GM10266 (cell line): Measurements from ENCODE around the gene ESRRA.

Experiments used
- DNase-seq: peaks from one replicate; pipeline ENCODE4 v3.0.0; 2012; ENCODE audit errors: extremely low spot score
- TF ChIP-seq, protein P1 (sequence below): IDR thresholded peaks from 2 replicates; pipeline ENCODE4 v1.5.1; 2012; ENCODE audit warnings: mild to moderate bottlenecking, low read depth; ENCODE audit not compliant: control insufficient read depth, insufficient read depth; ENCODE audit errors: missing control alignments

ESRRA gene

DNA sequence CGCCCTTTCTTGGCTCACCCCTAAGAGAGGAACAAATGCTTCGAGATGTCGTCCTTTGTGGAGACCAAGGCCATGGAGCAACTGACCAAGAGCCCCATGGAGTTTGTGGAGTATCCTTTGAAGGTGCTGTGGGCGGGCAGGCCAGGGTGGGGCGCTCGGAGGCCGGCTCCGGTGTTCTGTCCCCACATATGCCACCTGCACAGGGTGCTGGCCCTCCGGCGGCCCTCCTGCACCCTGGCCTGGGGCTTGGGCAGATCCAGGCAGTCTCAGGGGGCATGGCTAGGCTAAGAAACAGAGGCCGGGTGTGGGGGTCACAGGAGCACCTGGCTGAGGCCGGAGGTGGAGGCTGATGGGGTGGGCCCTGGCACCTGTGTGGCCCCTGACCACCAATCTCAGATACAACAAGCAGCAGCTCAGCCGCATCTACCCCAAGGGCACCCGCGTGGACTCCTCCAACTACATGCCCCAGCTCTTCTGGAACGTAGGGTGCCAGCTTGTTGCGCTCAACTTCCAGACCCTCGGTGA lies 43.7 kb upstream of the ESRRA start:
- TF ChIP-seq, protein P1, sequence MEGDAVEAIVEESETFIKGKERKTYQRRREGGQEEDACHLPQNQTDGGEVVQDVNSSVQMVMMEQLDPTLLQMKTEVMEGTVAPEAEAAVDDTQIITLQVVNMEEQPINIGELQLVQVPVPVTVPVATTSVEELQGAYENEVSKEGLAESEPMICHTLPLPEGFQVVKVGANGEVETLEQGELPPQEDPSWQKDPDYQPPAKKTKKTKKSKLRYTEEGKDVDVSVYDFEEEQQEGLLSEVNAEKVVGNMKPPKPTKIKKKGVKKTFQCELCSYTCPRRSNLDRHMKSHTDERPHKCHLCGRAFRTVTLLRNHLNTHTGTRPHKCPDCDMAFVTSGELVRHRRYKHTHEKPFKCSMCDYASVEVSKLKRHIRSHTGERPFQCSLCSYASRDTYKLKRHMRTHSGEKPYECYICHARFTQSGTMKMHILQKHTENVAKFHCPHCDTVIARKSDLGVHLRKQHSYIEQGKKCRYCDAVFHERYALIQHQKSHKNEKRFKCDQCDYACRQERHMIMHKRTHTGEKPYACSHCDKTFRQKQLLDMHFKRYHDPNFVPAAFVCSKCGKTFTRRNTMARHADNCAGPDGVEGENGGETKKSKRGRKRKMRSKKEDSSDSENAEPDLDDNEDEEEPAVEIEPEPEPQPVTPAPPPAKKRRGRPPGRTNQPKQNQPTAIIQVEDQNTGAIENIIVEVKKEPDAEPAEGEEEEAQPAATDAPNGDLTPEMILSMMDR, result no peak
- no peak for DNase-seq

DNA sequence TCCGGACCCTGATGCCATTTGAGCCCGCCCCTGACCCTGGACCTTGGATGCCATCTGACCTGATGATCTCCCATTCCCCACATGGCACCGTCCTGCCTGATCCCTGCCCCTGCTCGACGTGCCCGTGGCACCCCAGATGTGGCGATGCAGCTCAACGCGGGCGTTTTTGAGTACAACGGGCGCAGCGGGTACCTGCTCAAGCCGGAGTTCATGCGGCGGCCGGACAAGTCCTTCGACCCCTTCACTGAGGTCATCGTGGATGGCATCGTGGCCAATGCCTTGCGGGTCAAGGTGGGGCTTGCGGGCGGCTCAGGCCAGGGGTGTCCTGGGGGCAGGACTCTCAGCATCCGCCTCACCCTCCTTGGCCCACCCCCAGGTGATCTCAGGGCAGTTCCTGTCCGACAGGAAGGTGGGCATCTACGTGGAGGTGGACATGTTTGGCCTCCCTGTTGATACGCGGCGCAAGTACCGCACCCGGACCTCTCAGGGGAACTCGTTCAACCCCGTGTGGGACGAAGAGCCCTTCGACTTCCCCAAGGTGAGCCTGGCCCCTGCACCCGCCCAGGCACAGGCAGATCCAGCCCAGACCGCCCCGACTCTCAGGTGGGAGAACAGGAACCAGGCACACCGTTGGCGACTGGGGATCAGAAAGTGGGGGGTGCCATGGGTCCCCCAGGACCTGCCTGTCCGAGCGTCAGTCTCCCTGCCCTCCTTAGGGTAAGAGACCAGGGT lies 42.9 kb upstream of the ESRRA start:
- TF ChIP-seq, protein P1, result no peak
- DNase-seq, result no peak

DNA sequence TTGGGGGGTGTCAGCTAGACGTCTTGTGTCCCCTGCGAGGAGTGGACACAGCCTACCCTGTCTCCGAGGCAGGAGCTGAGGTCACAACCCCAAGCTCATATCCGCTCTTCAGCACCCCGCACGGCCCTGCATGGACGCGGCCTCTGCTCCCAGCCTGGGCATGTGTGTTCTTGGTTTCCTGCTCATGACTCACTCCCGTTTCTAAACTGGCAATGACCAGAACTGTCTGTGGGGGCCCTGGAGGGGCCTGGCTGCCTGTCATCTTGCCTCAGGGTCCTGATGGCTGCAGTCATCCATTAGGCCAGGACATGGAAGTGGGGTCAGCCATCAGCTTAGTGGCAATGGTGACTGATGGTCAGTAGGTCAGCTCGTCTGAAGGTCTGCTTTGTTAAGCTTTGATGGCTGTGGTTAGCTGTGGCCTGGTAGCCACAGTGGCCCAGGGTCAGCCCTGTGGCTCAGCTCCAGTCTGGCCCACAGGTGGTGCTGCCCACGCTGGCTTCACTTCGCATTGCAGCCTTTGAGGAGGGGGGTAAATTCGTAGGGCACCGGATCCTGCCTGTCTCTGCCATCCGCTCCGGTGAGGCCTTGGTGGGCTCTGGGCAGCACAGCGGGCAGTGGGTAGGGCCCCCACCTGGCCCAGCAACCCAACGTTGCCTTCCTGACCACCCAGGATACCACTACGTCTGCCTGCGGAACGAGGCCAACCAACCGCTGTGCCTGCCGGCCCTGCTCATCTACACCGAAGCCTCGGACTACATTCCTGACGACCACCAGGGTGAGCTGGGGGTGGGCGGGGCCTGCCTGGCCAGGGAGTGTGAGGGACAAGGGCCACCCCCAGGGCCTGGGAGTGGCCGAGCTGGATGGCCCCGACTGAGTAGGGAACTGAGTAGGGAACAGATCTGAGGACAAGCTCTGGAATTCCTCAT lies 42.0 kb upstream of the ESRRA start:
- no peak for DNase-seq

DNA sequence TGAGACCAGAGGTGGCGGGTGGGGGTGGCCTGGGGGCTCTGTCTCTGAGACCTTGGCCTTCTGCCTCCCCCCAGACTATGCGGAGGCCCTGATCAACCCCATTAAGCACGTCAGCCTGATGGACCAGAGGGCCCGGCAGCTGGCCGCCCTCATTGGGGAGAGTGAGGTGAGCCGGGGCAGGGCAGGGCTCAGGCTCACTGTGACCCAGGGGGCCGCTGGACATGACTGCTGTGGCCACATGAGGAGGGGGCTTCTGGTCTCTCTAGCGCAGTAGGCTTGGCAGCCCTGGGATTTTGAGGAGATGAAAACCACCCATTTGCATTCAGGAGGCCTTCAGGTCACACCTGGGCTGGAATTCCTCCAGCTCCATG lies 41.4 kb upstream of the ESRRA start:
- DNase-seq, result no peak
- TF ChIP-seq, protein P1, result no peak

More for the DNA sequence above, 42.0 kb upstream of the ESRRA start:
- TF ChIP-seq, protein P1, result no peak

DNA sequence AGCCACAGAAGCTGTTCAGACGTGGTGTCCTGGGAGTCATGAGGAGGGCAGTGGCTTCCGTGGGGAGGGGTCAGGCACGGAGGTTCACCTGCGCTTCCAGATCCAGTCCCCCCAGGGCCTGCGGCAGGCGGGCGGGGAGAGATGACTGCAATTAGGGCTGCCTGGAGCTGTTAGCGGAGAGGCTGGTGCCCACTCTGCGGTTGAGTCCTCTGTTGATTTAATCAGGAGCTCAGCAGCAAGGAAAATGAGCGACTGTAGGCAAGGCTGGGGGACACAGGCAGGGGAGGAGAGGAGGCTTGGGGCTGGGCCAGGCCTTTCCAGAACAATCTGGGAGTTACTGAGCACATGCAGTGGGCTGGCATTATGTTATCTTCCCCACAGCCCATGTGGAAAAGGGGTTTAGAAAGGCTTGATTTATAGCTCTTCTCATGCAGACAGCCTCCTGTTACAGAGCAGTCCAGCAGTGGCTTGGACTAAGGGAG lies 40.9 kb upstream of the ESRRA start:
- TF ChIP-seq, protein P1, result no peak
- DNase-seq, result no peak

DNA sequence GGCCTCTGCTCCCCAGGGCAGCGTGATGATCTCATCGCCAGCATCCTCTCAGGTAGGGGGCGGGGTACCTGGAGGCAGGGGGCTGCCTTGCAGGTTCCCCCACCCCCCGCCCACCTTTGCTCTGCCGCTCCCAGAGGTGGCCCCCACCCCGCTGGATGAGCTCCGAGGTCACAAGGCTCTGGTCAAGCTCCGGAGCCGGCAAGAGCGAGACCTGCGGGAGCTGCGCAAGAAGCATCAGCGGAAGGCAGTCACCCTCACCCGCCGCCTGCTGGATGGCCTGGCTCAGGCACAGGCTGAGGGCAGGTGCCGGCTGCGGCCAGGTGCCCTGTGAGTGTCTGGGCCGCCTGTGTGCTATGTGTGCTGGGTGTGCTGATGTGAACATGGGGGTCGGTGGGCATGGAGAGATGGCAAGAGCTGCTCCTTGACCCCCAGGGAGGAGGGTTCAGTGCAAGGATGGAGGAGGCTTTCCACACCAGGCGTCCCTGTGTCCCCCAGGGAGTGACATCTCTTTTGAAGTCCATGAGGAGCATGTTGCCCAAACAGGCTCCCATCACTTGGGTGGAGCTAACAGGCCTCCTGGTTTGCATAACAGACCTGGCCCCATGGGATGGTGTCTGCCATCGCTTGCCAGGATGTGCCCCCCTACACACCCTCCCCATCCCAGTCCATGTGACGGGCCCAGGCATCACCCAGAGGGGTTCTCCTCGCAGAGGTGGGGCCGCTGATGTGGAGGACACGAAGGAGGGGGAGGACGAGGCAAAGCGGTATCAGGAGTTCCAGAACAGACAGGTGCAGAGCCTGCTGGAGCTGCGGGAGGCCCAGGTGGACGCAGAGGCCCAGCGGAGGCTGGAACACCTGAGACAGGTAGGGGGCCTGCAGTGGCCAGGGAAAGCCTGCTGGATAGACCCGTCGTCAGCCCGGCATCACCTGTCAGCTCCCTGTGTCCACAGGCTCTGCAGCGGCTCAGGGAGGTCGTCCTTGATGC lies 39.9 kb upstream of the ESRRA start:
- DNase-seq, result no peak
- TF ChIP-seq, protein P1, result no peak
